Kidney (tissue), 14 donors: ENCODE data around the gene PCSK5. TPM values are rescaled to one million over a fixed set of nuclear protein-coding genes. Genes with fewer than 3 reads are reported as not detected.
A peak's percentile ranks its signal among the peaks of the same experiment; 100 is the strongest.

Source experiments
- DNase-seq, 5 donors: peaks; one replicate each; pipeline ENCODE4 v3.0.0-alpha.2; 2013 to 2020
- FAIRE-seq: peaks from 2 replicates; lab custom pipeline; 2012; peaks lifted over from hg19 to GRCh38; lab: Jason Lieb, UNC
- H3K27ac ChIP-seq, 2 donors: one replicate each; pipeline ENCODE4 v1.7.0; 2013; ENCODE audit warnings: low read depth in 2 of 2, low read length in 2 of 2, inconsistent platforms in 1 of 2
- H3K27me3 ChIP-seq: one replicate; pipeline ENCODE4 v1.7.1; 2013; ENCODE audit warnings: low read length, inconsistent platforms; ENCODE audit not compliant: control insufficient read depth, insufficient read depth
- H3K36me3 ChIP-seq, 3 donors: one replicate each; pipeline versions ENCODE4 v1.7.0 to v1.7.1; 2013; ENCODE audit warnings: low read length in 3 of 3, control low read depth in 1 of 3, inconsistent platforms in 1 of 3; ENCODE audit not compliant: insufficient read depth in 3 of 3, control insufficient read depth in 2 of 3
- H3K4me1 ChIP-seq, 3 donors: one replicate each; pipeline versions ENCODE4 v1.7.0 to v1.7.1; 2013; ENCODE audit warnings: low read length in 3 of 3, inconsistent platforms in 1 of 3, low read depth in 1 of 3; ENCODE audit not compliant: control insufficient read depth in 2 of 3, insufficient read depth in 2 of 3
- H3K4me3 ChIP-seq, 3 donors: one replicate each; pipeline versions ENCODE4 v1.7.0 to v1.8.1; 2013; ENCODE audit warnings: low read length in 3 of 3, control low read depth in 1 of 3, inconsistent platforms in 1 of 3
- H3K9ac ChIP-seq, 3 donors: one replicate each; pipeline versions ENCODE4 v1.7.0 to v1.7.1; 2013; ENCODE audit warnings: low read length in 3 of 3, control low read depth in 1 of 3, inconsistent platforms in 1 of 3
- H3K9me3 ChIP-seq, 3 donors: one replicate each; pipeline versions ENCODE4 v1.7.0 to v1.7.1; 2013; ENCODE audit warnings: low read length in 3 of 3, control low read depth in 1 of 3, inconsistent platforms in 1 of 3; ENCODE audit not compliant: control insufficient read depth in 2 of 3, insufficient read depth in 1 of 3
- CTCF ChIP-seq: IDR thresholded peaks from 3 replicates; pipeline ENCODE4 v1.5.1; 2012; ENCODE audit warnings: mild to moderate bottlenecking, moderate library complexity, borderline replicate concordance; ENCODE audit not compliant: insufficient read depth; ENCODE audit errors: extremely low read depth
- intact Hi-C: fragments of 100-400 bp; cut with DNase I; formaldehyde crosslinking; loops from one replicate; pipeline ENCODE4 v1.11.1; 2022
- polyA plus RNA-seq: library from polyadenylated mRNA; stranded (reverse); fragments of 350-450 nt; fragmentation: Illumina TruSeq; extraction: RNeasy Lipid Tissue Mini Kit (QIAGEN cat#74804); gene quantifications from one replicate; pipeline ENCODE4 v1.2.3, GENCODE V29; 2014; ENCODE audit warnings: low read depth, low replicate concordance; ENCODE audit not compliant: insufficient read depth
- total RNA-seq: library from RNA; stranded (reverse); fragmentation: NEBNext Ultra II Directional; extraction: Animal tissue kit (Norgen Biotek cat#: 25700); gene quantifications from one replicate; pipeline ENCODE4 v1.2.1, GENCODE V29; 2021
- donor health status: control.
- donor health status: control.
- donor health status: control.
- donor health status: control.
- donor health status: control.
- donor health status: DM: yes; HTN: yes; CAD: no.
- donor health status: Normal renal cell carcinoma (clear cell type).

PCSK5 gene
- total and polyA plus RNA-seq, 2 donors from 2014 or later, result 1.6 to 14.7 TPM

- intact Hi-C loops, result no loop called here
Measured at GRCh38 chr9:76390656-76391055, 500.2 kb downstream of the PCSK5 start.

GRCh38 chr9:76394195-76394959 lies 503.9 kb downstream of the PCSK5 start, which contains the start of gene RFK:
Gene RFK, minus strand, starts transcription at chr9:76394426. Its CDS starts 255 bp downstream, at chr9:76394171.
- no peak for FAIRE-seq
- peak; percentile 96 to 97 (median 97) for DNase-seq

More at GRCh38 chr9:76390656-76391055, 500.2 kb downstream of the PCSK5 start:
- no peak overlapping the region for H3K27ac ChIP-seq
- no peaks in the 10 kb centered on the region for H3K9me3 ChIP-seq
- H3K27me3 ChIP-seq, result no peaks in the 10 kb centered on the region
- FAIRE-seq (no peak), DNase-seq (no peak)
- H3K4me1 ChIP-seq, result peaks cover 0 to 7% (median 0%) of the 10 kb centered on the region in 3 donors
- H3K36me3 ChIP-seq, result peaks cover 0 to 13% (median 3%) of the 10 kb centered on the region in 3 donors
- no peak overlapping the region for H3K9ac ChIP-seq
- no peak for TF ChIP-seq CTCF
- no peak overlapping the region for H3K4me3 ChIP-seq

GRCh38 chr9:76394960-76395252 lies 504.4 kb downstream of the PCSK5 start:
- Histone ChIP-seq H3K9ac (peak overlapping the region; percentile 72 to 84 (median 74)), H3K36me3 (no peaks in the 10 kb centered on the region), H3K27me3 (no peaks in the 10 kb centered on the region), H3K9me3 (no peaks in the 10 kb centered on the region), H3K4me3 (peak overlapping the region; percentile 82 to 90 (median 89)), H3K27ac (peak overlapping the region; percentile 75 to 93), H3K4me1 (peaks cover 0 to 4% (median 0%) of the 10 kb centered on the region in 3 donors)
- FAIRE-seq, result no peak
- peak in 2 of 5 donors; percentile 73 to 77 for DNase-seq
- intact Hi-C loops, result no loop called here
- no peak for TF ChIP-seq CTCF

More at GRCh38 chr9:76394195-76394959, 503.9 kb downstream of the PCSK5 start, which contains the start of gene RFK:
- no peaks in the 10 kb centered on the region for H3K27me3 ChIP-seq
- no peaks in the 10 kb centered on the region for H3K36me3 ChIP-seq
- peak within 1 kb of the TSS; percentile 72 to 84 (median 74) for H3K9ac ChIP-seq
- TF ChIP-seq CTCF, result peak; percentile 41
- H3K27ac ChIP-seq, result peak within 1 kb of the TSS; percentile 75 to 93
- H3K9me3 ChIP-seq, result no peaks in the 10 kb centered on the region
- intact Hi-C loops, result no loop called here
- peaks cover 0 to 4% (median 0%) of the 10 kb centered on the region in 3 donors for H3K4me1 ChIP-seq
- peak within 1 kb of the TSS; percentile 82 to 90 (median 89) for H3K4me3 ChIP-seq
